A375 (cell line): Measurements from ENCODE around the gene CTXND2. TPM values are rescaled to one million over a fixed set of nuclear protein-coding genes. Genes with fewer than 3 reads are reported as not detected.

Experiments used
- total RNA-seq: library from RNA; depleted of rRNA; stranded (reverse); fragments of >200 nt; shearing (Covaris generic); gene quantifications from 2 replicates; pipeline ENCODE4 v1.2.3, GENCODE V29; 2014; rRNA removed

CTXND2 gene
- not detected in 2 replicates for total RNA-seq

DNA sequence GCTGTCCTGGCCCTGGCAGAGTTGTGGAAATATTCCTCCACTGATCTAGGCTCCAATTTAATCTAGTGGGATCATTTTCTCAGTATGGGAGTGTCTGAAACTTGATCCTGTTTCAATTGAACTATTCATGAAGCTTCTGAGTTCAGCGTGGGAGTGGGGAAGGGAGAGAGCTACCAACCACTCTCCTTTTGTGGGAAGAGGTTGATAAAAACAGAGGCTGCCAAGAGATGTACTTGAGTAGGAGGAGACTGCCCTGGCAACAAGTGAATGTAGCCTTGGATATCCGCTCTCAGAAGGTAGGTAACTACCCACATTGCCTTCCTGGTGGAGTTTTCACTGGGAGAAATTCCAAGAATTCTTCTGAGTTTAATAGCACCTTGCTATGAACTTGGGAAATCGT lies at the start of gene CTXND2:
CTXND2 (plus strand) TSS at position 119 of the 400 bp plus-strand sequence. CDS start 25,179 bp downstream, outside the sequence.

DNA sequence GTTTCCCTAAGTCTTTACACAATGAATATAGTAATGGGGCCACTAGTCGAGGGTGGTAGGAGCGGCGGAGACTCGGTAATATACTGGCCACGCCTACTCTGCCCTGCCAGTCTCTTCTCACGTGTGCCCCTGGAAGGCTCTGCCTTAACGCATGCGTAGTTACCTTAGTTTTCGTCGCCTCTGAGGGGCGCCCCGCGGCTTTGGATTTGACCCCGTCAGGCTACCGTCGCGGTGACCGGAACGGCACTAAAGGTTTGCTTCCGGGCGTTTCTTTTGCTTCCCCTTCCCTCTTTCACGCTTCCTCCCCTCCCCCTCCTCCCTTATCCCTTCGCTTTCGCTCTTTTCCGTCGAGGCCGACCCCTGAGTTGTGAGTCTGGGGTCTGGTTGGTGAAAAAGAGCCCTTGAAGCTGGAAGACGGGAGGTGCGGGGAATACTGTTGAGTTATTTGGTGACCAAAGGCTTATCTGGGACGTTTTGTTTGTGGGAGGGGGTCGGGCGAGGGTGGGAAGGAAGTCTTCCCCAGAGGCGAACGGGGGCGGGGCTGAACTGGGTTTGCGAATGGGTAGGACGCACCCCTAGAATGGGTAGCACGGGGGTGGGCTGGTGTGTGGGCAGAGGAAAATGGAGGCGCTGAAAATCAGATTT lies 39.3 kb downstream of the CTXND2 start, which contains the start of gene SETDB1:
SETDB1 (plus strand) TSS at position 267 of the 645 bp plus-strand sequence. CDS start 1,352 bp downstream, outside the sequence.

Other genes starting within 250 kb of the CTXND2 start
- gene GOLPH3L, start 190.0 kb upstream of the CTXND2 start, total RNA-seq = 6.1 and 7.9 TPM in 2 replicates
- not detected in 2 replicates for gene HORMAD1, start 166.2 kb upstream of the CTXND2 start, total RNA-seq
- 1.5 and 1.7 TPM in 2 replicates for gene CTSS, start 121.4 kb upstream of the CTXND2 start, total RNA-seq
- 3.5 and 6.1 TPM in 2 replicates for gene CTSK, start 78.9 kb upstream of the CTXND2 start, total RNA-seq
- 16.8 and 25.3 TPM in 2 replicates for gene ARNT, start 10.5 kb upstream of the CTXND2 start, total RNA-seq
- gene SETDB1, start 39.2 kb downstream of the CTXND2 start, total RNA-seq = 53.2 and 66.0 TPM in 2 replicates
- 143 and 158 TPM in 2 replicates for gene CERS2, start 87.7 kb downstream of the CTXND2 start, total RNA-seq
- gene ANXA9, start 95.2 kb downstream of the CTXND2 start, total RNA-seq = 2.4 and 2.7 TPM in 2 replicates
- gene MINDY1, start 119.8 kb downstream of the CTXND2 start, total RNA-seq = 12.5 and 13.5 TPM in 2 replicates
- gene PRUNE1, start 121.3 kb downstream of the CTXND2 start, total RNA-seq = 14.7 and 15.2 TPM in 2 replicates
- gene BNIPL, start 149.4 kb downstream of the CTXND2 start, total RNA-seq = 0.30 and 2.2 TPM in 2 replicates
- 4.3 and 6.8 TPM in 2 replicates for gene C1orf56, start 160.6 kb downstream of the CTXND2 start, total RNA-seq
- gene CDC42SE1, start 172.5 kb downstream of the CTXND2 start, total RNA-seq = 79.9 and 87.9 TPM in 2 replicates
- gene MLLT11, start 173.3 kb downstream of the CTXND2 start, total RNA-seq = 7.4 and 7.6 TPM in 2 replicates
- 8.9 and 13.4 TPM in 2 replicates for gene GABPB2, start 183.6 kb downstream of the CTXND2 start, total RNA-seq